Occipital lobe (tissue), 2 donors: ENCODE data around the gene SPEM3. TPM values are rescaled to one million over a fixed set of nuclear protein-coding genes. Genes with fewer than 3 reads are reported as not detected.

Experiments used
- DNase-seq: peaks from one replicate; lab custom pipeline; 2025; lab: John Stamatoyannopoulos, UW
- total RNA-seq: library from RNA; depleted of rRNA; stranded (reverse); fragments of >200 nt; gene quantifications from one replicate; pipeline ENCODE4 v1.2.3, GENCODE V29; 2014

SPEM3 gene
- not detected for total RNA-seq

- no peak for DNase-seq
These were observed at the start of gene SPEM3 for GRCh38 chr17:7428557-7428956. Gene SPEM3, plus strand, starts transcription at chr17:7428857. Its CDS starts 46 bp downstream, at chr17:7428903.

GRCh38 chr17:7379134-7379533 lies 49.5 kb upstream of the SPEM3 start:
- no peak for DNase-seq

- no peak for DNase-seq
These were observed 48.3 kb upstream of the SPEM3 start for GRCh38 chr17:7380321-7380720.

GRCh38 chr17:7380855-7381683 lies 47.6 kb upstream of the SPEM3 start, which contains the start of gene TNK1:
Gene TNK1, plus strand, starts transcription at chr17:7381089. Its CDS starts 1,838 bp downstream, at chr17:7382927.
- DNase-seq: no peak

DNA sequence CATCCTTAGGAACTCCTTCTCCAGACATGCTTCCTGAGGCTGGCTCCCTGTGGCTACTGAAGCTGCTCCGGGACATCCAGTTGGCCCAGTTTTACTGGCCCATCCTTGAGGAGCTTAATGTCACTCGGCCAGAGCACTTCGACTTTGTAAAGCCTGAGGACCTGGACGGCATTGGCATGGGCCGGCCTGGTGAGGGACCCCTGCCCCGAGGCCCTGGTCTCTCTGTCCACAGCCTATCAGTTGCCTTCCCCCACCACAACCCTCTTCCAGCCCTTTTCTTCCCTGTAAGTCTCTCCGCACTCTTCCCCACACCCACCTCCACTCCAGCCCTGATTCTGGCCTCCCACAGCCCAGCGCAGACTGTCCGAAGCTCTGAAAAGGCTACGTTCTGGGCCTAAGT lies 45.8 kb upstream of the SPEM3 start:
- DNase-seq: no peak

GRCh38 chr17:7383371-7383741 lies 45.3 kb upstream of the SPEM3 start:
- no peak for DNase-seq

DNA sequence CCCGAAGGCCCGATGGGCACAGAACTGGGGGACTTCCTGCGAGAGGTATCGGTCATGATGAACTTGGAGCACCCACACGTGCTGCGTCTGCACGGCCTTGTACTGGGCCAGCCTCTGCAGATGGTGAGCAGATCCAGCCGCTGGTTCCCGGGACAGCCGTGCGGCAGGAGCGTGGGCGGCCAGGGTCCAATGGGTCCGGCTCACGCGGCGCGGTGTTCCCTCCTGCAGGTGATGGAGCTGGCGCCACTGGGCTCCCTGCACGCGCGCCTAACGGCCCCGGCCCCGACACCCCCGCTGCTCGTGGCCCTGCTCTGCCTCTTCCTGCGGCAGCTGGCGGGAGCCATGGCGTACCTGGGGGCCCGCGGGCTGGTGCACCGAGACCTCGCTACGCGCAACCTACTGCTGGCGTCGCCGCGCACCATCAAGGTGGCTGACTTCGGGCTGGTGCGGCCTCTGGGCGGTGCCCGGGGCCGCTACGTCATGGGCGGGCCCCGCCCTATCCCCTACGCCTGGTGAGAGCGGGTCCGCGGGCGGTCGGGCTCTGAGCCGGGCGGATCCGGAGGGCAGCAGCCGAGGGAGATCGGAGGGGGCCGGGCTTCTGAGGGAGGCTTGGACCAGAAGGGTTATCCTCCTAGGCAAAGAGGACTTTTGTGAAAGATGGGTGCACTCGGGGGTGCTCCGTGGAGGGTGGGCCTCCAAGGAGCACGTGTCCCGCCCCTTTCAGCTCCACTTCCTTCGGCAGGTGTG lies 44.7 kb upstream of the SPEM3 start:
- peak; percentile 46 for DNase-seq

GRCh38 chr17:7384489-7385081 lies 44.1 kb upstream of the SPEM3 start:
- DNase-seq: no peak

DNA sequence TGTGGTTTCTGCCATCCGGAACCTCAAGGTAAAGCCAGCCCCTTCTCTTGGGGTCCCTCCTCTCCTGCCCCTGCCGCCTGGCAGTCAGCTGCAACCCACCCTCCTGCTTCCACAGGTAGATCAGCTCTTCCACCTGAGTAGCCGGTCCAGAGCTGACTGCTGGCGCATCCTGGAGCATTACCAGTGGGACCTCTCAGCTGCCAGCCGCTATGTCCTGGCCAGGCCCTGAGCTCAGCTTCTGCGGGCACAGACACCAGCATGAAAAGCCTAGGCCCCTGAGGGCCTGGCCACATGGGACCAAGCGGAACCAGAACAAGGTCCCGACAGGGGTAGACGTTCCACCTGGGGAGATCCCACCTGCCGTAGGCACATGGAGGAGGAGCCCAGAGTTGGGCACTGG lies 39.8 kb upstream of the SPEM3 start:
- no peak for DNase-seq

- DNase-seq: no peak
These were observed 38.4 kb upstream of the SPEM3 start for GRCh38 chr17:7389924-7390910.

DNA sequence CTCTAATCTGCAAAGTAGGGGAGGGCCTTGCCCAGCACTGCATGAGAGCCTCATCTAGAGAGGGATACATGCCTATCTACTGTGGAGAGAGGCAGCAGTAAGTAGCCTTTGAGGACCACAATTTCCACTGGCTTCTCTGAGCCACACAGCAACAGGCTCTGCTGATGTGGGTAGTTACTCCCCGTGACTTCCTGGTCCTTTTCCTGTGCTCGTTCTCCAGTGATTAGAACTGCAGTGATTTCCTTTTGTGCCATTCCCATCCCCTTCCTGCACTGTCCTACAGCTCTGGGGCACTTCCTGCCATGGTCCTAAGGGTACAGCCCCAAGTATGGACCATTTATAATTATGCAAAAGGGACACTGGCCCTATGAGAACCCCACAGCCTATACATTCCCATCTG lies 37.4 kb upstream of the SPEM3 start:
- DNase-seq: no peak

- DNase-seq: no peak
These were observed 35.7 kb upstream of the SPEM3 start for GRCh38 chr17:7392696-7393612.

GRCh38 chr17:7393613-7394451 lies 34.8 kb upstream of the SPEM3 start:
- DNase-seq: no peak

DNA sequence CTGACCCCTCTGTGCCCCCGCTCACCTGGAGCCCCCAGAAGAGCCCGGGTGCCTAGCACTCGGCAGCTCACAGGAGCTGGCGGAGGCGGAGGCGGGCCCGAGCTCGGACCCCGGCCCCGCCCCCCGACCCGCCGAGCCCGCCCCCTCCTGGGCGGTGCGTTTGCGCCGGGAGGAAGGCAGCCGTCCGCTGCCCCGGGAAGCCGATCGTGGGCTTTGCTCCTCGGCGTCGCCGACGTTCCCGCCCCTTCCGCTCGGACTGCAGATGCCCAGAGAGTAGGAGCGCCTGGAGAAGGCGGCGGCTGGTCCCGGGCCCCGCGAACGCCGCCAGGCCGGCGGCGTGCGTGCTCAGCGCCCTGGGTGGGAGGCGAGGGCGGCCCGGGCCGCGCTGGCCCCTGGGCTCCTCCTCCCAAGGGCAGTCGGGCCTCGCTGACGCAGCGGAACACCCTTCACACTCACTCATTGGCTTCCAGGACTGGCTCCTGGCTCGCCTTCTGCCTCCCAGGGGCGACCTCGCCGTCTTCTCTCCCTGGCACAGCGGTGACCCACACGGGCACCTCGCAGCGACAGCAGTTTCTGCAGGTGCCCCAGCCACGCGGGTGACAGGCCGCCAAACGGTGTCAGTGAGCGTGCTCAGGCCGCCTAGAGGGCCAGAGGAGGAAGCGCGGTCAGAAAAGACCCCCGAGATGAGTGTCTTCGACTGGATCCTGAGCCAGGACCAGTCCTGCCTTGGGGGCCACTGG lies 34.0 kb upstream of the SPEM3 start, which contains the start of gene PLSCR3:
Gene PLSCR3, minus strand, starts transcription at position 74 of the 740 bp plus-strand sequence. CDS start 415 bp downstream, outside the sequence.
- peak; percentile 76 for DNase-seq

DNA sequence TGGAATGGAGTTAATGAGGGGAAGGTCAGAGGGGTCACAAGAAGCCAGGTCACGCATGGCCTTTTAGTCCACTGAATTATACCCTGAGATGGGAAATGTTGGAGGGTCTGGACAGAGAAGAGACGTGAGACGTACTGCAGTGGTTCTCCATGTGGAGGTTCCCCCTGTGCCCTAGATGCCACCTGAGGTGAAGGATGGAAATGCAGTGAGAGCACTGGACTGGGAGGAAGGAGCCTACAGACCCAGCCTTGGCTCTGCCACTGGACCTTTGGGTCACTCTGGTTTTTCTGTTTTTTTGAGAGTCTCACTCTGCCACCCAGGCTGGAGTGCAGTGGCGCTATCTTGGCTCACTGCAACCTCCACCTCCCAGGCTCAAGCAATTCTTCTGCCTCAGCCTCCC lies 32.5 kb upstream of the SPEM3 start:
- no peak for DNase-seq

- DNase-seq: no peak
These were observed 30.0 kb upstream of the SPEM3 start for GRCh38 chr17:7398612-7399011.

GRCh38 chr17:7403043-7403726 lies 25.5 kb upstream of the SPEM3 start:
- DNase-seq: no peak

DNA sequence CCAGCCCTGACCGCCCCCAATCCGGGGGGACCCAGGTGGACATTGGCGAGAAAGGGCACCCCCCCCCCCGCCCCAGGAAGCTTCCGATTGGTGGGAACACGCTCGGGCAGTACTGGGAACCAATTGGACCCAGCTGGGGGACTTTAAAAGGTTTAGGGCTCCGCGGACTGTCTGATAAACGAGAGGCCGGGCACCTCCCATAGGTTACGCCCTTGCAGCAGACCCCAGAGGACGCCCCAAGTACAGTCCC lies 25.0 kb upstream of the SPEM3 start:
- DNase-seq: no peak
